HepG2 (cell line): ENCODE data around the gene MRPL14. TPM values are rescaled to one million over a fixed set of nuclear protein-coding genes. Genes with fewer than 3 reads are reported as not detected.

Experiments
- ATF7 ChIP-seq, 2 experiments: fragments of 450-650 bp in 1 of 2; sonication (generic) in 1 of 2; formaldehyde crosslinking in 1 of 2; IDR thresholded peaks; 2 replicates each; pipeline versions ENCODE4 v1.4.0 to v1.6.1; 2016 to 2020; ENCODE audit warnings: antibody characterized with exemption in 1 of 2, mild to moderate bottlenecking in 1 of 2, missing genetic modification reagents in 1 of 2
- CAMTA2 ChIP-seq: sonication (generic); formaldehyde crosslinking; IDR thresholded peaks from 2 replicates; pipeline ENCODE4 v1.4.0; 2020; ENCODE audit warnings: mild to moderate bottlenecking, missing genetic modification reagents, borderline replicate concordance
- EEA1 ChIP-seq: sonication (generic); formaldehyde crosslinking; IDR thresholded peaks from 2 replicates; pipeline ENCODE4 v1.5.1; 2020; ENCODE audit warnings: mild to moderate bottlenecking, missing genetic modification reagents, borderline replicate concordance
- HDAC1 ChIP-seq: sonication (generic); formaldehyde crosslinking; IDR thresholded peaks from 2 replicates; pipeline ENCODE4 v1.5.1; 2020; ENCODE audit warnings: mild to moderate bottlenecking, missing genetic modification reagents
- HNF4A ChIP-seq: sonication (generic); formaldehyde crosslinking; IDR thresholded peaks from 2 replicates; pipeline ENCODE4 v1.4.0; 2020; ENCODE audit warnings: missing genetic modification reagents
- HNRNPUL1 ChIP-seq: fragments of 200-400 bp; formaldehyde crosslinking; IDR thresholded peaks from 2 replicates; pipeline ENCODE4 v1.6.1; 2017; ENCODE audit warnings: low read depth, mild to moderate bottlenecking, low read length, moderate library complexity
- KLF9 ChIP-seq: IDR thresholded peaks from 2 replicates; pipeline ENCODE4 v1.6.1; 2016; ENCODE audit warnings: low read depth
- KMT2A ChIP-seq: sonication (generic); formaldehyde crosslinking; IDR thresholded peaks from 2 replicates; pipeline ENCODE4 v1.4.0; 2020; ENCODE audit warnings: missing genetic modification reagents
- MED13 ChIP-seq: sonication (generic); formaldehyde crosslinking; IDR thresholded peaks from 2 replicates; pipeline ENCODE4 v1.5.0; 2020; ENCODE audit warnings: missing genetic modification reagents
- NPAS2 ChIP-seq: sonication (generic); formaldehyde crosslinking; IDR thresholded peaks from 2 replicates; pipeline ENCODE4 v1.8.0; 2022; ENCODE audit warnings: mild to moderate bottlenecking, missing genetic modification reagents, borderline replicate concordance
- POGZ ChIP-seq: sonication (generic); formaldehyde crosslinking; IDR thresholded peaks from 2 replicates; pipeline ENCODE4 v1.4.0; 2020; ENCODE audit warnings: mild to moderate bottlenecking, missing genetic modification reagents
- RXRA ChIP-seq: sonication (generic); formaldehyde crosslinking; IDR thresholded peaks from 2 replicates; pipeline ENCODE4 v1.5.1; 2020; ENCODE audit warnings: missing genetic modification reagents
- SNAI1 ChIP-seq: sonication (generic); formaldehyde crosslinking; IDR thresholded peaks from 2 replicates; pipeline ENCODE4 v1.5.0; 2020; ENCODE audit warnings: mild to moderate bottlenecking, missing genetic modification reagents, borderline replicate concordance
- SOX6 ChIP-seq, 2 experiments: fragments of 450-650 bp in 1 of 2; sonication (generic) in 1 of 2; formaldehyde crosslinking in 1 of 2; IDR thresholded peaks; 2 replicates each; pipeline versions ENCODE4 v1.4.0 to v1.6.1; 2017 to 2020; ENCODE audit warnings: antibody characterized with exemption in 1 of 2, mild to moderate bottlenecking in 1 of 2, missing genetic modification reagents in 1 of 2
- ZNF263 ChIP-seq: sonication (generic); formaldehyde crosslinking; IDR thresholded peaks from 2 replicates; pipeline ENCODE4 v1.4.0; 2020; ENCODE audit warnings: missing genetic modification reagents
- ZNF264 ChIP-seq: sonication (generic); formaldehyde crosslinking; IDR thresholded peaks from 2 replicates; pipeline ENCODE4 v1.4.0; 2020; ENCODE audit warnings: missing genetic modification reagents
- ZNF3 ChIP-seq: IDR thresholded peaks from 2 replicates; pipeline ENCODE4 v1.7.0; 2017; ENCODE audit warnings: inconsistent platforms
- ZNF383 ChIP-seq: sonication (generic); formaldehyde crosslinking; IDR thresholded peaks from 2 replicates; pipeline ENCODE4 v1.4.0; 2020; ENCODE audit warnings: missing genetic modification reagents, mild to moderate bottlenecking, borderline replicate concordance
- ZNF510 ChIP-seq: sonication (generic); formaldehyde crosslinking; IDR thresholded peaks from 2 replicates; pipeline ENCODE4 v1.4.0; 2020; ENCODE audit warnings: low read depth, mild to moderate bottlenecking, missing genetic modification reagents
- ZNF564 ChIP-seq: sonication (generic); formaldehyde crosslinking; IDR thresholded peaks from 2 replicates; pipeline ENCODE4 v1.8.1; 2023; ENCODE audit warnings: mild to moderate bottlenecking, missing genetic modification reagents
- ZNF605 ChIP-seq: sonication (generic); formaldehyde crosslinking; IDR thresholded peaks from 2 replicates; pipeline ENCODE4 v1.8.0; 2022; ENCODE audit warnings: mild to moderate bottlenecking, missing genetic modification reagents
- polyA plus RNA-seq, 8 experiments: library from polyadenylated mRNA; depleted of rRNA in 3 of 8; stranded (reverse) in 7 of 8; unstranded in 1 of 8; fragments of >200 nt; fragmentation: Illumina TruSeq in 4 of 8; extraction: Trizol in 4 of 8; gene quantifications; 2 replicates each; pipeline versions ENCODE4 v1.2.1 to v1.2.3, GENCODE V29; 2011 to 2016; ENCODE audit warnings: low read depth in 4 of 8, missing spikeins in 1 of 8, mixed read lengths in 1 of 8; ENCODE audit not compliant: insufficient read depth in 1 of 8
- total RNA-seq, 5 experiments: library from RNA; depleted of rRNA; stranded (reverse); fragments of >200 nt; fragmentation: Illumina TruSeq; extraction: Trizol; gene quantifications; 2 replicates each; pipeline ENCODE4 v1.2.3, GENCODE V29; 2016; ENCODE audit warnings: low read depth in 1 of 5
- TF ChIP-seq, protein P1 (sequence below): sonication (generic); formaldehyde crosslinking; IDR thresholded peaks from 2 replicates; pipeline ENCODE4 v1.4.0; 2020; ENCODE audit warnings: mild to moderate bottlenecking, missing genetic modification reagents
- TF ChIP-seq, protein P2 (sequence below): fragments of 450-650 bp; IDR thresholded peaks from 2 replicates; pipeline ENCODE4 v1.6.1; 2017; ENCODE audit warnings: mild to moderate bottlenecking
- TF ChIP-seq, protein P3 (sequence below): sonication (generic); formaldehyde crosslinking; IDR thresholded peaks from 2 replicates; pipeline ENCODE4 v1.4.0; 2020; ENCODE audit warnings: missing genetic modification reagents

MRPL14 gene
- total and polyA plus RNA-seq, 2 of the 13 experiments (the other 11 are each of a cell fraction or from before 2014, with no cell fraction given), result 157 to 178 TPM

DNA sequence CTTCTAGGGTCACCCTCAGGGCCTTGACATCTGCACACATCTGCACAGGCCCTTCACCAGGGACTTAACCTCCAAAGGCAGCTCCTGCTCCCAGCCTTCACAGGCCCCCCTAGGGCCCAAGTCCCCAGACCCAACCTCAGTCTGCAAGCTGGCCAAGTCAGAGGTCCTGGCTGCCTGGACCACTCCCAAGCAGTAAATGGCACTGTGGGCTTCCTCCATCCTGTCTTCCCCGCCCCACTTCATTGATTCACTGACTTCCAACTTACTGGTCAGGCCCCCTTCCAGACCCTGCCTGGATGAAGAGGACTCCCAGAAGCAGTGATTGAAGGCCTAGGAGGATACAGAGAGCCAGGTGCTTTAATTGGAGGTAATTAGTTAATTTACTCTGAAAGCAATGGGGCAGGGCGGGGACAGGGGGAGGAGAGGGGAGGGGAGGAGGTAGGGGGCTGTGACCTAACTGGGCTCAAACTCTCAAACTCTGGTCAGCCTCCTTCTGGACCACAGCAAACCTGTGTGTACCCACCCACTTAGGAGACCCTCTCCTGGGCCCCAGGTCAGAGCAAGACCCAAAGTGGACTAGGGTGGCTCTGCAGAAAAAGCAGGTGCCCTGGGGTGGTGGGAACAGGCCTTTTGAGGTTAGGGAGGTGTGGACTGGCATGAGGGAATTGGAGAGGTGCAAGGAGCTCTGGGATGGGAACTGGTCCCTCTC, 51.5 kb downstream of the MRPL14 start (continued):
- TF ChIP-seq MED13 (no peak), HNRNPUL1 (no peak), KMT2A (CRISPR knock-in tag) (no peak), CAMTA2 (CRISPR knock-in tag) (no peak), SOX6 (IDR thresholded peaks at IDR 0.05) (no peak), SOX6 (CRISPR knock-in tag; IDR thresholded peaks at IDR 0.05) (no peak), RXRA (CRISPR knock-in tag) (no peak), NPAS2 (CRISPR knock-in tag) (0 out of 2 replicates have a peak, but pooled peaks have one; percentile 29), ZNF383 (CRISPR knock-in tag) (0 out of 2 replicates have a peak, but pooled peaks have one; percentile 52), ZNF3 (CRISPR knock-in tag) (no peak), ZNF264 (no peak), HNF4A (no peak), ZNF263 (CRISPR knock-in tag) (0 out of 2 replicates have a peak, but pooled peaks have one; percentile 1), ZNF605 (CRISPR knock-in tag) (peak; percentile 7; the same call in 1 of the 2 replicates), ATF7 (IDR thresholded peaks at IDR 0.05) (no peak), ATF7 (CRISPR knock-in tag; IDR thresholded peaks at IDR 0.05) (no peak), KLF9 (CRISPR knock-in tag) (0 out of 2 replicates have a peak, but pooled peaks have one; percentile 24), HDAC1 (CRISPR knock-in tag) (no peak), SNAI1 (no peak), POGZ (CRISPR knock-in tag) (no peak), EEA1 (CRISPR knock-in tag) (no peak), ZNF564 (CRISPR knock-in tag) (no peak), ZNF510 (CRISPR knock-in tag) (peak; percentile 26; the same call in 1 of the 2 replicates)
- TF ChIP-seq, protein P1, sequence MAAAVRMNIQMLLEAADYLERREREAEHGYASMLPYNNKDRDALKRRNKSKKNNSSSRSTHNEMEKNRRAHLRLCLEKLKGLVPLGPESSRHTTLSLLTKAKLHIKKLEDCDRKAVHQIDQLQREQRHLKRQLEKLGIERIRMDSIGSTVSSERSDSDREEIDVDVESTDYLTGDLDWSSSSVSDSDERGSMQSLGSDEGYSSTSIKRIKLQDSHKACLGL (CRISPR knock-in tag), result peak; percentile 9; the same call in 1 of the 2 replicates
- TF ChIP-seq, protein P2, sequence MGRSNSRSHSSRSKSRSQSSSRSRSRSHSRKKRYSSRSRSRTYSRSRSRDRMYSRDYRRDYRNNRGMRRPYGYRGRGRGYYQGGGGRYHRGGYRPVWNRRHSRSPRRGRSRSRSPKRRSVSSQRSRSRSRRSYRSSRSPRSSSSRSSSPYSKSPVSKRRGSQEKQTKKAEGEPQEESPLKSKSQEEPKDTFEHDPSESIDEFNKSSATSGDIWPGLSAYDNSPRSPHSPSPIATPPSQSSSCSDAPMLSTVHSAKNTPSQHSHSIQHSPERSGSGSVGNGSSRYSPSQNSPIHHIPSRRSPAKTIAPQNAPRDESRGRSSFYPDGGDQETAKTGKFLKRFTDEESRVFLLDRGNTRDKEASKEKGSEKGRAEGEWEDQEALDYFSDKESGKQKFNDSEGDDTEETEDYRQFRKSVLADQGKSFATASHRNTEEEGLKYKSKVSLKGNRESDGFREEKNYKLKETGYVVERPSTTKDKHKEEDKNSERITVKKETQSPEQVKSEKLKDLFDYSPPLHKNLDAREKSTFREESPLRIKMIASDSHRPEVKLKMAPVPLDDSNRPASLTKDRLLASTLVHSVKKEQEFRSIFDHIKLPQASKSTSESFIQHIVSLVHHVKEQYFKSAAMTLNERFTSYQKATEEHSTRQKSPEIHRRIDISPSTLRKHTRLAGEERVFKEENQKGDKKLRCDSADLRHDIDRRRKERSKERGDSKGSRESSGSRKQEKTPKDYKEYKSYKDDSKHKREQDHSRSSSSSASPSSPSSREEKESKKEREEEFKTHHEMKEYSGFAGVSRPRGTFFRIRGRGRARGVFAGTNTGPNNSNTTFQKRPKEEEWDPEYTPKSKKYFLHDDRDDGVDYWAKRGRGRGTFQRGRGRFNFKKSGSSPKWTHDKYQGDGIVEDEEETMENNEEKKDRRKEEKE, result no peak
- TF ChIP-seq, protein P3, sequence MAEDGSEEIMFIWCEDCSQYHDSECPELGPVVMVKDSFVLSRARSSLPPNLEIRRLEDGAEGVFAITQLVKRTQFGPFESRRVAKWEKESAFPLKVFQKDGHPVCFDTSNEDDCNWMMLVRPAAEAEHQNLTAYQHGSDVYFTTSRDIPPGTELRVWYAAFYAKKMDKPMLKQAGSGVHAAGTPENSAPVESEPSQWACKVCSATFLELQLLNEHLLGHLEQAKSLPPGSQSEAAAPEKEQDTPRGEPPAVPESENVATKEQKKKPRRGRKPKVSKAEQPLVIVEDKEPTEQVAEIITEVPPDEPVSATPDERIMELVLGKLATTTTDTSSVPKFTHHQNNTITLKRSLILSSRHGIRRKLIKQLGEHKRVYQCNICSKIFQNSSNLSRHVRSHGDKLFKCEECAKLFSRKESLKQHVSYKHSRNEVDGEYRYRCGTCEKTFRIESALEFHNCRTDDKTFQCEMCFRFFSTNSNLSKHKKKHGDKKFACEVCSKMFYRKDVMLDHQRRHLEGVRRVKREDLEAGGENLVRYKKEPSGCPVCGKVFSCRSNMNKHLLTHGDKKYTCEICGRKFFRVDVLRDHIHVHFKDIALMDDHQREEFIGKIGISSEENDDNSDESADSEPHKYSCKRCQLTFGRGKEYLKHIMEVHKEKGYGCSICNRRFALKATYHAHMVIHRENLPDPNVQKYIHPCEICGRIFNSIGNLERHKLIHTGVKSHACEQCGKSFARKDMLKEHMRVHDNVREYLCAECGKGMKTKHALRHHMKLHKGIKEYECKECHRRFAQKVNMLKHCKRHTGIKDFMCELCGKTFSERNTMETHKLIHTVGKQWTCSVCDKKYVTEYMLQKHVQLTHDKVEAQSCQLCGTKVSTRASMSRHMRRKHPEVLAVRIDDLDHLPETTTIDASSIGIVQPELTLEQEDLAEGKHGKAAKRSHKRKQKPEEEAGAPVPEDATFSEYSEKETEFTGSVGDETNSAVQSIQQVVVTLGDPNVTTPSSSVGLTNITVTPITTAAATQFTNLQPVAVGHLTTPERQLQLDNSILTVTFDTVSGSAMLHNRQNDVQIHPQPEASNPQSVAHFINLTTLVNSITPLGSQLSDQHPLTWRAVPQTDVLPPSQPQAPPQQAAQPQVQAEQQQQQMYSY (CRISPR knock-in tag), result no peak
